Measurements from ENCODE around the gene ERCC4.

Gene ERCC4

GRCh38 chr16:13950821-13951547 is 31.0 kb downstream of the ERCC4 start:
- DNase-seq (ENCODE audit: low spot score) = no peak

GRCh38 chr16:13951611-13952010 is 31.7 kb downstream of the ERCC4 start:
- DNase-seq (ENCODE audit: low spot score) = no peak

GRCh38 chr16:13953501-13953900 is 33.5 kb downstream of the ERCC4 start:
- peak; percentile 20 for DNase-seq (ENCODE audit: low spot score)

- no peak for DNase-seq (ENCODE audit: low spot score)
Observed at GRCh38 chr16:13956635-13957196, 36.8 kb downstream of the ERCC4 start.

- peak; percentile 93 for DNase-seq (ENCODE audit: low spot score)
Observed at GRCh38 chr16:13957197-13958078, 37.5 kb downstream of the ERCC4 start.

GRCh38 chr16:13958474-13958873 is 38.5 kb downstream of the ERCC4 start:
- no peak for DNase-seq (ENCODE audit: low spot score)

GRCh38 chr16:13959626-13960025 is 39.7 kb downstream of the ERCC4 start:
- DNase-seq (ENCODE audit: low spot score) = no peak

- DNase-seq (ENCODE audit: low spot score) = no peak
Observed at GRCh38 chr16:13961099-13961811, 41.3 kb downstream of the ERCC4 start.

- no peak for DNase-seq (ENCODE audit: low spot score)
Observed at GRCh38 chr16:13962232-13962631, 42.3 kb downstream of the ERCC4 start.

GRCh38 chr16:13968835-13969234 is 48.9 kb downstream of the ERCC4 start:
- DNase-seq (ENCODE audit: low spot score) = no peak

- no peak for DNase-seq (ENCODE audit: low spot score)
Observed at GRCh38 chr16:13969711-13970110, 49.8 kb downstream of the ERCC4 start.

- DNase-seq (ENCODE audit: low spot score) = no peak
Observed at GRCh38 chr16:13970708-13971422, 50.9 kb downstream of the ERCC4 start.

- DNase-seq (ENCODE audit: low spot score) = no peak
Observed at GRCh38 chr16:13973321-13974023, 53.5 kb downstream of the ERCC4 start.

GRCh38 chr16:13977177-13977576 is 57.2 kb downstream of the ERCC4 start:
- DNase-seq (ENCODE audit: low spot score) = no peak

- DNase-seq (ENCODE audit: low spot score) = no peak
Observed at GRCh38 chr16:13982451-13982850, 62.5 kb downstream of the ERCC4 start.

GRCh38 chr16:13983625-13984024 is 63.7 kb downstream of the ERCC4 start:
- DNase-seq (ENCODE audit: low spot score) = no peak

GRCh38 chr16:13984794-13985193 is 64.8 kb downstream of the ERCC4 start:
- DNase-seq (ENCODE audit: low spot score) = no peak

- peak; percentile 50 for DNase-seq (ENCODE audit: low spot score)
Observed at GRCh38 chr16:13988038-13988437, 68.1 kb downstream of the ERCC4 start.

GRCh38 chr16:13992322-13992721 is 72.4 kb downstream of the ERCC4 start:
- no peak for DNase-seq (ENCODE audit: low spot score)

- no peak for DNase-seq (ENCODE audit: low spot score)
Observed at GRCh38 chr16:13992976-13993375, 73.0 kb downstream of the ERCC4 start.
